Endothelial cell (in vitro differentiated cells): ENCODE data around the gene SAMD3. TPM values are rescaled to one million over a fixed set of nuclear protein-coding genes. Genes with fewer than 3 reads are reported as not detected.

Experiments
- DNase-seq: peaks from one replicate; pipeline ENCODE4 v3.0.0; 2021; ENCODE audit warnings: low spot score
- H3K27ac Mint-ChIP-seq: one replicate; pipeline ENCODE4 v1.8.0; 2021; ENCODE audit warnings: mixed read lengths, inconsistent platforms; ENCODE audit not compliant: unreplicated experiment
- H3K27me3 Mint-ChIP-seq: one replicate; pipeline ENCODE4 v1.8.0; 2021; ENCODE audit warnings: mild to moderate bottlenecking, moderate library complexity, mixed read lengths, inconsistent platforms; ENCODE audit not compliant: unreplicated experiment
- H3K36me3 Mint-ChIP-seq: one replicate; pipeline ENCODE4 v1.8.0; 2021; ENCODE audit warnings: mild to moderate bottlenecking, low read depth, mixed read lengths, inconsistent platforms; ENCODE audit not compliant: unreplicated experiment
- H3K4me1 Mint-ChIP-seq: one replicate; pipeline ENCODE4 v1.8.0; 2021; ENCODE audit warnings: mild to moderate bottlenecking, mixed read lengths, inconsistent platforms; ENCODE audit not compliant: unreplicated experiment
- H3K4me3 Mint-ChIP-seq: one replicate; pipeline ENCODE4 v1.8.0; 2021; ENCODE audit warnings: mild to moderate bottlenecking, mixed read lengths, inconsistent platforms; ENCODE audit not compliant: unreplicated experiment
- H3K9me3 Mint-ChIP-seq: one replicate; pipeline ENCODE4 v1.8.0; 2021; ENCODE audit warnings: mixed read lengths, inconsistent platforms; ENCODE audit not compliant: unreplicated experiment
- total RNA-seq: library from RNA; stranded (reverse); fragmentation: NEBNext Ultra II Directional; extraction: Animal tissue kit (Norgen Biotek cat#: 25700); gene quantifications from one replicate; pipeline ENCODE4 v1.2.1, GENCODE V29; 2021; ENCODE audit not compliant: unreplicated experiment
- TF ChIP-seq, protein P1 (sequence below): fragments of 200-600 bp; sonication (generic); IDR thresholded peaks from one replicate; pipeline ENCODE4 v1.5.0; 2021; ENCODE audit warnings: antibody characterized with exemption; ENCODE audit not compliant: unreplicated experiment

The SAMD3 gene
- total RNA-seq, 1 donor from 2014 or later: 1.0 TPM

- no peaks in the 10 kb centered on the region for H3K4me1 Mint-ChIP-seq
- TF ChIP-seq, protein P1, sequence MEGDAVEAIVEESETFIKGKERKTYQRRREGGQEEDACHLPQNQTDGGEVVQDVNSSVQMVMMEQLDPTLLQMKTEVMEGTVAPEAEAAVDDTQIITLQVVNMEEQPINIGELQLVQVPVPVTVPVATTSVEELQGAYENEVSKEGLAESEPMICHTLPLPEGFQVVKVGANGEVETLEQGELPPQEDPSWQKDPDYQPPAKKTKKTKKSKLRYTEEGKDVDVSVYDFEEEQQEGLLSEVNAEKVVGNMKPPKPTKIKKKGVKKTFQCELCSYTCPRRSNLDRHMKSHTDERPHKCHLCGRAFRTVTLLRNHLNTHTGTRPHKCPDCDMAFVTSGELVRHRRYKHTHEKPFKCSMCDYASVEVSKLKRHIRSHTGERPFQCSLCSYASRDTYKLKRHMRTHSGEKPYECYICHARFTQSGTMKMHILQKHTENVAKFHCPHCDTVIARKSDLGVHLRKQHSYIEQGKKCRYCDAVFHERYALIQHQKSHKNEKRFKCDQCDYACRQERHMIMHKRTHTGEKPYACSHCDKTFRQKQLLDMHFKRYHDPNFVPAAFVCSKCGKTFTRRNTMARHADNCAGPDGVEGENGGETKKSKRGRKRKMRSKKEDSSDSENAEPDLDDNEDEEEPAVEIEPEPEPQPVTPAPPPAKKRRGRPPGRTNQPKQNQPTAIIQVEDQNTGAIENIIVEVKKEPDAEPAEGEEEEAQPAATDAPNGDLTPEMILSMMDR: no peak
- no peak overlapping the region for H3K27ac Mint-ChIP-seq
- peaks cover 6% of the 10 kb centered on the region for H3K9me3 Mint-ChIP-seq
- H3K36me3 Mint-ChIP-seq: peaks cover 24% of the 10 kb centered on the region
- DNase-seq: no peak
- H3K4me3 Mint-ChIP-seq: no peak overlapping the region
- no peaks in the 10 kb centered on the region for H3K27me3 Mint-ChIP-seq
Observed at GRCh38 chr6:130259557-130259956, 36.8 kb upstream of the SAMD3 start.

- no peak for DNase-seq
- Mint-ChIP-seq H3K4me3 (no peak overlapping the region), H3K4me1 (no peaks in the 10 kb centered on the region), H3K27ac (no peak overlapping the region), H3K9me3 (peaks cover 6% of the 10 kb centered on the region), H3K27me3 (no peaks in the 10 kb centered on the region), H3K36me3 (peaks cover 23% of the 10 kb centered on the region)
- TF ChIP-seq, protein P1: no peak
Observed at GRCh38 chr6:130259140-130259539, 36.4 kb upstream of the SAMD3 start.

- H3K9me3 Mint-ChIP-seq: no peaks in the 10 kb centered on the region
- peak; percentile 18 for DNase-seq
- no peaks in the 10 kb centered on the region for H3K27me3 Mint-ChIP-seq
- H3K36me3 Mint-ChIP-seq: no peaks in the 10 kb centered on the region
- TF ChIP-seq, protein P1: no peak
- peak overlapping the region; percentile 43 for H3K27ac Mint-ChIP-seq
- no peak overlapping the region for H3K4me3 Mint-ChIP-seq
- peaks cover 7% of the 10 kb centered on the region for H3K4me1 Mint-ChIP-seq
Observed at GRCh38 chr6:130252527-130253237, 29.9 kb upstream of the SAMD3 start.

- no peak for DNase-seq
- Mint-ChIP-seq H3K36me3 (no peaks in the 10 kb centered on the region), H3K27me3 (no peaks in the 10 kb centered on the region), H3K4me1 (no peaks in the 10 kb centered on the region), H3K9me3 (no peaks in the 10 kb centered on the region), H3K4me3 (no peak overlapping the region), H3K27ac (no peak overlapping the region)
- TF ChIP-seq, protein P1: no peak
Observed at GRCh38 chr6:130245267-130245666, 22.5 kb upstream of the SAMD3 start.

DNA sequence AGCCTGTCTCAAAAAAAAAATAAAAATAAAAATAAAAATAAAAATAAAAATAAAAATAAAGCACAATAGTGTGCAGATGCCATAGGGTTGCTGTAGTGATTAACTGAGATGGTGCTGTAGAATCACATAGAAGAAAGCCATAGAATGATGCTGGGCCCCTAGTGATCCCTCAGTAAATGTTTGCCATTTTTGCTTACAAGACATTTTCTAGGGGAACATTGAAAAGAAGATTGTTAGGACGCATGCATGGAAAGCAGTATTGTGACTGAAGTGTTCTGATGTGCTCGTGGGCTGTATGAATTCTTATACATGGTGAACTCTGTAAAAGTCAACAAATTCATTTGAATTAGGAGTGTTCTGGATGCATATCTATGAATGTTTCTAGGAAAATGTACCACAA is 22.0 kb upstream of the SAMD3 start:
- Mint-ChIP-seq H3K4me1 (no peaks in the 10 kb centered on the region), H3K9me3 (no peaks in the 10 kb centered on the region), H3K4me3 (no peak overlapping the region), H3K27ac (no peak overlapping the region), H3K27me3 (no peaks in the 10 kb centered on the region), H3K36me3 (no peaks in the 10 kb centered on the region)
- TF ChIP-seq, protein P1: no peak
- DNase-seq: no peak
